CD14-positive monocyte (primary cell): ENCODE data around the gene EXOC2. TPM values are rescaled to one million over a fixed set of nuclear protein-coding genes. Genes with fewer than 3 reads are reported as not detected.

Experiments
- DNase-seq, 3 donors: peaks; one replicate each; pipeline ENCODE4 v3.0.0-alpha.2; 2011 to 2022
- H2AFZ ChIP-seq: 2 replicates; pipeline ENCODE4 v1.6.0; 2012; ENCODE audit warnings: mild to moderate bottlenecking, low read depth, low read length, inconsistent platforms; ENCODE audit not compliant: insufficient read depth, poor library complexity, severe bottlenecking
- H3K27ac ChIP-seq, 2 donors: 1 replicate in 1 of 2; 2 replicates in 1 of 2; pipeline ENCODE4 v1.5.1; 2012 to 2013; ENCODE audit warnings: low read length in 2 of 2, control low read depth in 1 of 2, inconsistent platforms in 1 of 2, low read depth in 1 of 2, mild to moderate bottlenecking in 1 of 2
- H3K27me3 ChIP-seq, 2 donors: one replicate each; pipeline versions ENCODE4 v1.6.0 to v1.6.1; 2011 to 2013; ENCODE audit warnings: low read length in 2 of 2; ENCODE audit not compliant: control insufficient read depth in 2 of 2, insufficient read depth in 2 of 2
- H3K36me3 ChIP-seq, 2 donors: replicated peaks in 1 of 2; 1 replicate in 1 of 2; 2 replicates in 1 of 2; pipeline versions ENCODE4 v1.5.1 to v1.6.1; 2012 to 2013; ENCODE audit warnings: low read length in 2 of 2, control low read depth in 1 of 2, inconsistent platforms in 1 of 2, mild to moderate bottlenecking in 1 of 2; ENCODE audit not compliant: insufficient read depth in 2 of 2, control insufficient read depth in 1 of 2
- H3K4me1 ChIP-seq, 2 donors: 1 replicate in 1 of 2; 2 replicates in 1 of 2; pipeline versions ENCODE4 v1.5.1 to v1.6.1; 2012 to 2013; ENCODE audit warnings: low read length in 2 of 2, control low read depth in 1 of 2, inconsistent platforms in 1 of 2, mild to moderate bottlenecking in 1 of 2, moderate library complexity in 1 of 2; ENCODE audit not compliant: insufficient read depth in 2 of 2, control insufficient read depth in 1 of 2
- H3K4me2 ChIP-seq: replicated peaks from 2 replicates; pipeline ENCODE3; 2012; ENCODE audit warnings: low read length, moderate library complexity, mild to moderate bottlenecking; ENCODE audit not compliant: poor library complexity, severe bottlenecking; ENCODE audit errors: extremely low read depth
- H3K4me3 ChIP-seq, 3 experiments: fragments of 200-600 bp in 1 of 3; sonication (generic) in 1 of 3; replicated peaks in 1 of 3; 1 replicate in 2 of 3; 2 replicates in 1 of 3; pipeline ENCODE4 v1.5.1; 2011 to 2013; ENCODE audit warnings: low read length in 3 of 3, mild to moderate bottlenecking in 3 of 3, control low read depth in 2 of 3, low read depth in 2 of 3, inconsistent platforms in 1 of 3, moderate library complexity in 1 of 3
- H3K79me2 ChIP-seq: 2 replicates; pipeline ENCODE4 v1.6.0; 2012; ENCODE audit warnings: mild to moderate bottlenecking, control low read depth, inconsistent platforms, low read length, moderate library complexity; ENCODE audit not compliant: insufficient read depth
- H3K9ac ChIP-seq: 2 replicates; pipeline ENCODE4 v1.6.0; 2017; ENCODE audit warnings: low read length, mild to moderate bottlenecking; ENCODE audit not compliant: insufficient read depth, poor library complexity, severe bottlenecking
- H3K9me3 ChIP-seq, 2 donors: replicated peaks in 1 of 2; 1 replicate in 1 of 2; 2 replicates in 1 of 2; pipeline versions ENCODE4 v1.5.1 to v1.6.1; 2012 to 2013; ENCODE audit warnings: low read length in 2 of 2, control low read depth in 1 of 2; ENCODE audit not compliant: control insufficient read depth in 1 of 2, insufficient read depth in 1 of 2
- H4K20me1 ChIP-seq: 2 replicates; pipeline ENCODE4 v1.6.0; 2012; ENCODE audit warnings: mild to moderate bottlenecking, low read length, control low read depth, moderate library complexity; ENCODE audit not compliant: insufficient read depth
- H3K27ac Mint-ChIP-seq, 7 donors: one replicate each; pipeline ENCODE4 v1.8.0; 2020; ENCODE audit warnings: mild to moderate bottlenecking in 7 of 7, mixed read lengths in 7 of 7, moderate library complexity in 6 of 7, inconsistent platforms in 2 of 7
- H3K27me3 Mint-ChIP-seq, 3 donors: one replicate each; pipeline ENCODE4 v1.8.0; 2021 to 2022; ENCODE audit warnings: low read depth in 3 of 3, mild to moderate bottlenecking in 3 of 3, mixed read lengths in 3 of 3, moderate library complexity in 3 of 3, inconsistent platforms in 1 of 3
- H3K36me3 Mint-ChIP-seq, 2 donors: one replicate each; pipeline ENCODE4 v1.8.0; 2020; ENCODE audit warnings: mixed read lengths in 2 of 2, inconsistent platforms in 1 of 2, mild to moderate bottlenecking in 1 of 2
- H3K4me1 Mint-ChIP-seq: one replicate; pipeline ENCODE4 v1.8.0; 2020; ENCODE audit warnings: mild to moderate bottlenecking, mixed read lengths
- H3K4me3 Mint-ChIP-seq, 2 donors: one replicate each; pipeline ENCODE4 v1.8.0; 2020; ENCODE audit warnings: mild to moderate bottlenecking in 2 of 2, mixed read lengths in 2 of 2, moderate library complexity in 1 of 2
- H3K9me3 Mint-ChIP-seq, 7 donors: one replicate each; pipeline ENCODE4 v1.8.0; 2020 to 2022; ENCODE audit warnings: mixed read lengths in 7 of 7, mild to moderate bottlenecking in 6 of 7, moderate library complexity in 6 of 7, inconsistent platforms in 2 of 7
- CTCF ChIP-seq: fragments of 200-600 bp; IDR thresholded peaks from one replicate; pipeline ENCODE4 v1.8.0; 2022; ENCODE audit warnings: antibody characterized with exemption, mild to moderate bottlenecking
- WGBS: methylation state at CpG from one replicate; pipeline ENCODE4 v1.1.5; 2013; ENCODE audit warnings: missing lambda C conversion rate; ENCODE audit not compliant: insufficient coverage; 5-methylcytosine and 5-hydroxymethylcytosine counted together
- intact Hi-C, 2 donors: fragments of 100-400 bp; cut with micrococcal nuclease; formaldehyde crosslinking; loops; one replicate each; pipeline versions ENCODE4 v1.15.0 to v1.15.1; 2023
- polyA plus RNA-seq, 3 donors: library from polyadenylated mRNA; depleted of rRNA in 1 of 3; unstranded in 2 of 3; stranded (reverse) in 1 of 3; fragments of 300-500 nt in 2 of 3; fragments of >200 nt in 1 of 3; fragmentation: Illumina TruSeq in 2 of 3; gene quantifications; 1 replicate in 2 of 3; 2 replicates in 1 of 3; pipeline ENCODE4 v1.2.3, GENCODE V29; 2012 to 2021

Gene EXOC2
- polyA plus RNA-seq, 3 donors, result 7.5 to 15.5 (median 12.0) TPM

GRCh38 chr6:693723-694009, 727 bp upstream of the EXOC2 start:
- Mint-ChIP-seq H3K27me3 (peaks cover 2 to 7% (median 4%) of the 10 kb centered on the region in 3 donors), H3K4me3 (peak overlapping the region; percentile 96 to 98), H3K4me1 (peaks cover 22% of the 10 kb centered on the region), H3K36me3 (peaks cover 0 to 4% of the 10 kb centered on the region in 2 donors), H3K9me3 (peaks cover 0 to 6% (median 3%) of the 10 kb centered on the region in 7 donors), H3K27ac (no peak overlapping the region)
- Histone ChIP-seq H3K9ac (peak overlapping the region; percentile 82), H3K27ac (no peak overlapping the region), H4K20me1 (peaks cover 25% of the 10 kb centered on the region), H3K4me3 (peak overlapping the region in 2 of 3 experiments; percentile 85 to 93), H3K27me3 (no peaks in the 10 kb centered on the region), H2AFZ (peak overlapping the region; percentile 95), H3K36me3 (peaks cover 0 to 7% of the 10 kb centered on the region in 2 donors), H3K79me2 (peaks cover 29% of the 10 kb centered on the region), H3K4me1 (peaks cover 17 to 18% of the 10 kb centered on the region in 2 donors), H3K9me3 (no peaks in the 10 kb centered on the region), H3K4me2 (peak overlapping the region; percentile 95)
- no peak for TF ChIP-seq CTCF
- intact Hi-C loops, result no loop called here
- no peak for DNase-seq
- WGBS, result 89% methylated on average over 6 of the region's 12 CpGs

- no peaks in the 10 kb centered on the region for H3K27me3 ChIP-seq
- H4K20me1 ChIP-seq, result peaks cover 25% of the 10 kb centered on the region
- H3K79me2 ChIP-seq, result peaks cover 39% of the 10 kb centered on the region
- Mint-ChIP-seq H3K9me3 (peaks cover 0 to 6% (median 3%) of the 10 kb centered on the region in 7 donors), H3K4me3 (peak overlapping the region; percentile 96 to 98), H3K27ac (peak overlapping the region in 4 of 7 donors; percentile 56 to 86 (median 68)), H3K4me1 (peaks cover 22% of the 10 kb centered on the region), H3K27me3 (peaks cover 0 to 7% (median 2%) of the 10 kb centered on the region in 3 donors), H3K36me3 (peaks cover 0 to 4% of the 10 kb centered on the region in 2 donors)
- peaks cover 4 to 20% of the 10 kb centered on the region in 2 donors for H3K36me3 ChIP-seq
- WGBS, result 2% methylated on average over 45 of the region's 45 CpGs
- no peak for TF ChIP-seq CTCF
- peak overlapping the region; percentile 95 for H2AFZ ChIP-seq
- H3K9ac ChIP-seq, result peak overlapping the region; percentile 82
- DNase-seq, result peak; percentile 6 to 28 (median 9)
- H3K27ac ChIP-seq, result peak overlapping the region in 1 of 2 donors; percentile 81
- no peaks in the 10 kb centered on the region for H3K9me3 ChIP-seq
- peak overlapping the region; percentile 62 to 93 (median 85) for H3K4me3 ChIP-seq
- peaks cover 17 to 18% of the 10 kb centered on the region in 2 donors for H3K4me1 ChIP-seq
- intact Hi-C loops, result no loop called here
- peak overlapping the region; percentile 95 for H3K4me2 ChIP-seq
Measured at GRCh38 chr6:692356-692851, 535 bp downstream of the EXOC2 start.
